Measurements from ENCODE around the gene CHTOP. TPM values are rescaled to one million over a fixed set of nuclear protein-coding genes. Genes with fewer than 3 reads are reported as not detected.

The CHTOP gene
- total and polyA plus RNA-seq, 2 of the 4 experiments (the other 2 are of a cell fraction), result 33.9 to 50.8 TPM

GRCh38 chr1:153623101-153623500 is 10.8 kb upstream of the CHTOP start:
- in situ Hi-C loops (cut with MboI; ENCODE audit: low sequenced_read_pairs), result no loop called here

More at GRCh38 chr1:153623101-153623500, 10.8 kb upstream of the CHTOP start:
- ATAC-seq (ENCODE audit: low read depth), result no peak
- Histone ChIP-seq H3K9ac (ENCODE audit: low read depth, low read length) (no peak overlapping the region), H4K91ac (ENCODE audit: insufficient read depth, low read depth, low read length) (no peak overlapping the region), H3K27ac (ENCODE audit: insufficient read depth, low read length) (no peak overlapping the region), H3K27me3 (ENCODE audit: control insufficient read depth, insufficient read depth, low read length) (no peaks in the 10 kb centered on the region), H3K4me2 (ENCODE audit: low read depth, low read length) (no peak overlapping the region), H3K4me1 (ENCODE audit: control insufficient read depth, insufficient read depth, low read length) (peaks cover 14% of the 10 kb centered on the region), H3K79me1 (ENCODE audit: low read depth in 1 of 2, low read length in 2 of 2) (peaks cover 24 to 41% of the 10 kb centered on the region in 2 experiments), H2AK5ac (ENCODE audit: low read depth, low read length) (no peak overlapping the region), H3K14ac (replicated peaks; ENCODE audit: low read depth, low read length) (no peak overlapping the region), H2BK15ac (ENCODE audit: low read depth, low read length) (no peak overlapping the region), H3K4me3 (ENCODE audit: insufficient read depth, low read depth, low read length) (no peak overlapping the region), H4K20me1 (ENCODE audit: insufficient read depth, low read length) (no peaks in the 10 kb centered on the region), H2AFZ (replicated peaks; ENCODE audit: low read length, poor library complexity) (no peak overlapping the region), H3K18ac (ENCODE audit: low read depth, low read length) (no peak overlapping the region), H3K9me1 (ENCODE audit: insufficient read depth, low read length) (peaks cover 26% of the 10 kb centered on the region), H3K56ac (ENCODE audit: extremely low read depth, insufficient read depth, low read length) (no peak overlapping the region), H3K4ac (ENCODE audit: low read depth, low read length) (no peak overlapping the region), H2BK5ac (ENCODE audit: low read depth, low read length, poor library complexity, severe bottlenecking) (no peak overlapping the region), H4K5ac (ENCODE audit: low read depth, low read length) (no peak overlapping the region), H4K8ac (ENCODE audit: low read depth in 2 of 2, low read length in 2 of 2) (no peak overlapping the region), H3K23ac (ENCODE audit: low read depth, low read length) (no peak overlapping the region), H2AK9ac (replicated peaks; ENCODE audit: low read depth, low read length, poor library complexity) (no peak overlapping the region), H3K36me3 (ENCODE audit: control insufficient read depth, insufficient read depth, low read length) (peaks cover 28% of the 10 kb centered on the region), H2BK120ac (ENCODE audit: low read depth, low read length) (no peak overlapping the region), H2BK20ac (ENCODE audit: low read depth, low read length) (no peak overlapping the region), H3K9me3 (ENCODE audit: control insufficient read depth, insufficient read depth, low read length) (no peaks in the 10 kb centered on the region)
- TF ChIP-seq RAD21 (IDR thresholded peaks at IDR 0.05; ENCODE audit: low read length) (no peak), SMC3 (IDR thresholded peaks at IDR 0.05; ENCODE audit: low read depth, low read length) (no peak), NFE2L2 (IDR thresholded peaks at IDR 0.05; ENCODE audit: low read depth, low read length) (no peak), MAFK (IDR thresholded peaks at IDR 0.05; ENCODE audit: low read depth, low read length) (no peak), RFX5 (IDR thresholded peaks at IDR 0.05; ENCODE audit: low read depth, low read length) (no peak), MXI1 (IDR thresholded peaks at IDR 0.05; ENCODE audit: borderline replicate concordance, low read depth, low read length) (no peak), BHLHE40 (IDR thresholded peaks at IDR 0.05; ENCODE audit: low read depth, low read length) (no peak), FOS (IDR thresholded peaks at IDR 0.05; ENCODE audit: low read depth, low read length) (no peak), POLR2A (IDR thresholded peaks at IDR 0.05; ENCODE audit: low read depth, low read length) (no peak), RCOR1 (IDR thresholded peaks at IDR 0.05; ENCODE audit: insufficient replicate concordance, low read length) (no peak)
- TF ChIP-seq, protein P1, sequence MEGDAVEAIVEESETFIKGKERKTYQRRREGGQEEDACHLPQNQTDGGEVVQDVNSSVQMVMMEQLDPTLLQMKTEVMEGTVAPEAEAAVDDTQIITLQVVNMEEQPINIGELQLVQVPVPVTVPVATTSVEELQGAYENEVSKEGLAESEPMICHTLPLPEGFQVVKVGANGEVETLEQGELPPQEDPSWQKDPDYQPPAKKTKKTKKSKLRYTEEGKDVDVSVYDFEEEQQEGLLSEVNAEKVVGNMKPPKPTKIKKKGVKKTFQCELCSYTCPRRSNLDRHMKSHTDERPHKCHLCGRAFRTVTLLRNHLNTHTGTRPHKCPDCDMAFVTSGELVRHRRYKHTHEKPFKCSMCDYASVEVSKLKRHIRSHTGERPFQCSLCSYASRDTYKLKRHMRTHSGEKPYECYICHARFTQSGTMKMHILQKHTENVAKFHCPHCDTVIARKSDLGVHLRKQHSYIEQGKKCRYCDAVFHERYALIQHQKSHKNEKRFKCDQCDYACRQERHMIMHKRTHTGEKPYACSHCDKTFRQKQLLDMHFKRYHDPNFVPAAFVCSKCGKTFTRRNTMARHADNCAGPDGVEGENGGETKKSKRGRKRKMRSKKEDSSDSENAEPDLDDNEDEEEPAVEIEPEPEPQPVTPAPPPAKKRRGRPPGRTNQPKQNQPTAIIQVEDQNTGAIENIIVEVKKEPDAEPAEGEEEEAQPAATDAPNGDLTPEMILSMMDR (conservative IDR thresholded peaks at IDR 0.05; ENCODE audit: low read depth, low read length), result no peak
- TF ChIP-seq, protein P2, sequence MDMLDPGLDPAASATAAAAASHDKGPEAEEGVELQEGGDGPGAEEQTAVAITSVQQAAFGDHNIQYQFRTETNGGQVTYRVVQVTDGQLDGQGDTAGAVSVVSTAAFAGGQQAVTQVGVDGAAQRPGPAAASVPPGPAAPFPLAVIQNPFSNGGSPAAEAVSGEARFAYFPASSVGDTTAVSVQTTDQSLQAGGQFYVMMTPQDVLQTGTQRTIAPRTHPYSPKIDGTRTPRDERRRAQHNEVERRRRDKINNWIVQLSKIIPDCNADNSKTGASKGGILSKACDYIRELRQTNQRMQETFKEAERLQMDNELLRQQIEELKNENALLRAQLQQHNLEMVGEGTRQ (IDR thresholded peaks at IDR 0.05; ENCODE audit: low read depth, low read length), result no peak
- no peak for DNase-seq
- intact Hi-C loops (cut with micrococcal nuclease), result no loop called here
- CTCF ChIA-PET, result interaction anchor here (1.1 kb wide), 1 partner anchor 16 kb away, joined by 6 read pairs; no protein-coding TSS in a partner anchor
- dilution Hi-C loops (cut with HindIII; ENCODE audit: low sequenced_read_pairs, unreplicated experiment), result no loop called here
- POLR2A ChIA-PET (ENCODE audit: unreplicated experiment), result interaction anchor here (0.5 kb wide), 1 partner anchor 9 kb away, joined by 3 read pairs; no protein-coding TSS in a partner anchor
- WGBS, 2 experiments (ENCODE audit: extremely low coverage in 2 of 2, insufficient read length in 1 of 2), result 100% methylated on average over 1 of the region's 7 CpGs; no CpG with 5 or more reads in 1 of the 2 experiments
- BruUV-seq (replicated peaks), result no TSS peak
